ENCODE data around the gene RASSF5. TPM values are rescaled to one million over a fixed set of nuclear protein-coding genes. Genes with fewer than 3 reads are reported as not detected.

The RASSF5 gene
- total and polyA plus RNA-seq, 2 donors (not counting 1 experiment from before 2014, with no cell fraction given) = 69.7 to 146 TPM

- Mint-ChIP-seq H3K4me1 (peaks cover 6% of the 10 kb centered on the region), H3K27ac (no peak overlapping the region), H3K4me3 (no peak overlapping the region), H3K27me3 (no peaks in the 10 kb centered on the region), H3K9me3 (ENCODE audit: insufficient read depth) (peaks cover 2% of the 10 kb centered on the region)
- Histone ChIP-seq H2AFZ (ENCODE audit: insufficient read depth, low read depth, low read length, poor library complexity, severe bottlenecking) (no peak overlapping the region), H3K9ac (ENCODE audit: low read length) (no peak overlapping the region), H3K4me1 (ENCODE audit: control insufficient read depth in 2 of 2, insufficient read depth in 2 of 2, low read length in 2 of 2) (peaks cover 10 to 12% of the 10 kb centered on the region in 2 donors), H3K27ac (ENCODE audit: low read length in 2 of 2) (no peak overlapping the region), H3K27me3 (replicated peaks in 1 of 4; ENCODE audit: control extremely low read depth in 1 of 4, control insufficient read depth in 3 of 4, insufficient read depth in 4 of 4, low read length in 3 of 4) (peaks cover 0 to 7% (median 2%) of the 10 kb centered on the region in 4 experiments), H3K9me3 (ENCODE audit: control extremely low read depth in 1 of 3, control insufficient read depth in 2 of 3, insufficient read depth in 1 of 3, low read length in 2 of 3) (peaks cover 0 to 7% (median 0%) of the 10 kb centered on the region in 3 donors), H3K79me2 (ENCODE audit: control insufficient read depth, insufficient read depth, low read length) (no peaks in the 10 kb centered on the region), H4K20me1 (ENCODE audit: control insufficient read depth, insufficient read depth, low read length, poor library complexity, severe bottlenecking) (no peaks in the 10 kb centered on the region), H3K36me3 (replicated peaks in 1 of 2; ENCODE audit: control extremely low read depth in 1 of 2, control insufficient read depth in 1 of 2, extremely low read depth in 1 of 2, insufficient read depth in 2 of 2, low read length in 1 of 2) (no peaks in the 10 kb centered on the region), H3K4me3 (ENCODE audit: control extremely low read depth in 1 of 5, extremely low read depth in 1 of 5, insufficient read depth in 1 of 5, low read depth in 2 of 5, low read length in 4 of 5) (no peak overlapping the region), H3K4me2 (replicated peaks; ENCODE audit: low read depth, low read length, poor library complexity, severe bottlenecking) (no peak overlapping the region)
- 100% methylated on average over 8 of the region's 8 CpGs for WGBS (ENCODE audit: insufficient coverage)
- ChIA-PET CTCF (interaction anchor here (0.5 to 2.6 kb wide), 3 partner anchors 27 to 491 kb away, joined by 3 to 13 read pairs (median 4); no protein-coding TSS in a partner anchor), POLR2A (no interaction called here)
- DNase-seq (no peak), ATAC-seq (ENCODE audit: low read depth) (no peak)
- TF ChIP-seq EZH2 (IDR thresholded peaks at IDR 0.05; ENCODE audit: borderline replicate concordance, insufficient read depth, low read depth, low read length, poor library complexity, severe bottlenecking) (no peak), CTCF (IDR thresholded peaks at IDR 0.05) (no peak)
- intact Hi-C loops (cut with micrococcal nuclease) = no loop called here
Measured at GRCh38 chr1:206517784-206518183, 10.5 kb downstream of the RASSF5 start.

- Mint-ChIP-seq H3K27me3 (no peaks in the 10 kb centered on the region), H3K4me3 (no peak overlapping the region), H3K4me1 (peaks cover 6% of the 10 kb centered on the region), H3K27ac (no peak overlapping the region), H3K9me3 (ENCODE audit: insufficient read depth) (peaks cover 2% of the 10 kb centered on the region)
- Histone ChIP-seq H2AFZ (ENCODE audit: insufficient read depth, low read depth, low read length, poor library complexity, severe bottlenecking) (no peak overlapping the region), H3K27me3 (replicated peaks in 1 of 4; ENCODE audit: control extremely low read depth in 1 of 4, control insufficient read depth in 3 of 4, insufficient read depth in 4 of 4, low read length in 3 of 4) (peaks cover 0 to 7% (median 2%) of the 10 kb centered on the region in 4 experiments), H3K9ac (ENCODE audit: low read length) (no peak overlapping the region), H3K79me2 (ENCODE audit: control insufficient read depth, insufficient read depth, low read length) (no peaks in the 10 kb centered on the region), H3K9me3 (ENCODE audit: control extremely low read depth in 1 of 3, control insufficient read depth in 2 of 3, insufficient read depth in 1 of 3, low read length in 2 of 3) (peaks cover 0 to 7% (median 0%) of the 10 kb centered on the region in 3 donors), H3K4me2 (replicated peaks; ENCODE audit: low read depth, low read length, poor library complexity, severe bottlenecking) (no peak overlapping the region), H4K20me1 (ENCODE audit: control insufficient read depth, insufficient read depth, low read length, poor library complexity, severe bottlenecking) (no peaks in the 10 kb centered on the region), H3K4me1 (ENCODE audit: control insufficient read depth in 2 of 2, insufficient read depth in 2 of 2, low read length in 2 of 2) (peaks cover 10 to 12% of the 10 kb centered on the region in 2 donors), H3K4me3 (ENCODE audit: control extremely low read depth in 1 of 5, extremely low read depth in 1 of 5, insufficient read depth in 1 of 5, low read depth in 2 of 5, low read length in 4 of 5) (no peak overlapping the region), H3K27ac (ENCODE audit: low read length in 2 of 2) (no peak overlapping the region), H3K36me3 (replicated peaks in 1 of 2; ENCODE audit: control extremely low read depth in 1 of 2, control insufficient read depth in 1 of 2, extremely low read depth in 1 of 2, insufficient read depth in 2 of 2, low read length in 1 of 2) (no peaks in the 10 kb centered on the region)
- 99% methylated on average over 18 of the region's 18 CpGs for WGBS (ENCODE audit: insufficient coverage)
- ATAC-seq (ENCODE audit: low read depth) (no peak), DNase-seq (no peak)
- CTCF ChIA-PET = interaction anchor here (1.1 to 2.6 kb wide), 2 partner anchors 27 to 66 kb away, joined by 3 to 13 read pairs; no protein-coding TSS in a partner anchor
- intact Hi-C loops (cut with micrococcal nuclease) = no loop called here
- TF ChIP-seq CTCF (IDR thresholded peaks at IDR 0.05) (no peak), EZH2 (IDR thresholded peaks at IDR 0.05; ENCODE audit: borderline replicate concordance, insufficient read depth, low read depth, low read length, poor library complexity, severe bottlenecking) (no peak)
- POLR2A ChIA-PET = no interaction called here
Measured at GRCh38 chr1:206518206-206518605, 10.9 kb downstream of the RASSF5 start.

Data from B cell (primary cell).